COR-L47 (cell line): ENCODE results near the gene NTF4.
A peak's percentile ranks its signal among the peaks of the same experiment; 100 is the strongest.
"Not testable (repeated sequence)": the region's sequence is repeated elsewhere in the genome, so short reads cannot be mapped to it uniquely, and the experiment has no call there.

ENCODE experiments used
- DNase-seq: peaks from one replicate; lab custom pipeline; 2025; lab: John Stamatoyannopoulos, UW

Gene NTF4

DNA sequence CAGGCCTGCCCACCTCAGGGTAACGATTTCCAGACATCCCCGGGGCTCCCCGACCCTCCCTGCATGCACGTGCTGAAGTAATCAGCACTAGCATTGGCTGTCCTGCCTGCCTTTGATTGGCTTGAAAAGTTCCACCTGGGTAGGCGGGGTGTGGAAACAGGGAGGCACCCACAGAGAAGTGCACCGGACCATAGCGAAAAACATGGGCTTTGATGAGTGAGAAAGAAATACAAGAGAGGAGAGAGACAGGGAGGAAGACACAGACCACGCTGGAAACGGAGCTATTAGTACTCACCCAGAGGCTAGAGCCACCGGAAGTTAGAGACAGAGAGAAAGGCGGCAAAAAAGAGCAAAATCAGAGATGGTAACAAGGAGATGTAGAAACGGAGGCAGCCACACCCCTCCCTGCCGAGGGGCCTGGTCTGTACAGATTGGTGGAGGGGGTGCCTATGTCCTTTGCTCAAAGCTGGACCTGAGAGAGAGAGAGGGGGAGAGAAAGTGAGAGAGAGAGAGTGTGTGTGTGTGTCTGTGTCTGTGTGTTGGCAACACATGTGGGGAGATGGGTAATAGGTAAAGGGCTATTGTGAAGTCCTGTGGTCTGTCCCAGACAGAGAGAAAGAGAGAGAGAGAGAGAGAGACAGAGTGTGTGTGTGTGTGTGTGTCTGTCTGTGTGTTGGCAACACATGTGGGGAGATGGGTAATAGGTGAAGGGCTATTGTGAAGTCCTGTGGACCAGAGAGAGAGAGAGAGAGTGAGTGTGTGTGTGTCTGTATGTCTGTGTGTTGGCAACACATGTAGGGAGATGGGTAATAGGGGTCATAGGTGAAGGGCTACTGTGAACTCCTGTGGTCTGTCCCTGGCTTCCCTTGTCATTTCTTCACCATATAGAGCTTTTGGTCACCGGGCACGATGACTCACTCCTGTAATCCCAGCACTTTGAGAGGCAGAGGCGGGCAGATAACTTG, 43.4 kb downstream of the NTF4 start:
- DNase-seq, result no peak

DNA sequence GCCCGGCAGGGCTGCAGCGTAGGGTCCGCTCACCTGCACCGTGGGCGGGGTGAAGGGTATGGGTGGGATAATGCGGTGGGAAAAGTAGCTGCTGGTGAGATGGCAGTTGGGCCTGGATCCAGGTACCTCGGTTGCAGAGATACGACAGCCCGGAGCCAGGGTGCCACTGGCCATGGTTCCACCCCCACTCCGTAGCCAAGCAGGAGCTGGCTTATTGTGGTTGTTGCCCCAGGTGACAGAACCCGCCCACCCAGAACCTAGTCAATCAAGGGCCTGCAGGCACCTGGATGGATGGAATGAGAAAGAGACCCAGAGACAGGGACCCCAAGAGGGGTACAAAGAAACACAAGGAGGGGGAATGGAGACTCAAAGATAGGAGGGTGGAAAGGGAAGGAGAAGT, 44.3 kb downstream of the NTF4 start:
- DNase-seq, result no peak

- no peak for DNase-seq
Observed at GRCh38 chr19:49019242-49019932, 45.2 kb downstream of the NTF4 start.

DNA sequence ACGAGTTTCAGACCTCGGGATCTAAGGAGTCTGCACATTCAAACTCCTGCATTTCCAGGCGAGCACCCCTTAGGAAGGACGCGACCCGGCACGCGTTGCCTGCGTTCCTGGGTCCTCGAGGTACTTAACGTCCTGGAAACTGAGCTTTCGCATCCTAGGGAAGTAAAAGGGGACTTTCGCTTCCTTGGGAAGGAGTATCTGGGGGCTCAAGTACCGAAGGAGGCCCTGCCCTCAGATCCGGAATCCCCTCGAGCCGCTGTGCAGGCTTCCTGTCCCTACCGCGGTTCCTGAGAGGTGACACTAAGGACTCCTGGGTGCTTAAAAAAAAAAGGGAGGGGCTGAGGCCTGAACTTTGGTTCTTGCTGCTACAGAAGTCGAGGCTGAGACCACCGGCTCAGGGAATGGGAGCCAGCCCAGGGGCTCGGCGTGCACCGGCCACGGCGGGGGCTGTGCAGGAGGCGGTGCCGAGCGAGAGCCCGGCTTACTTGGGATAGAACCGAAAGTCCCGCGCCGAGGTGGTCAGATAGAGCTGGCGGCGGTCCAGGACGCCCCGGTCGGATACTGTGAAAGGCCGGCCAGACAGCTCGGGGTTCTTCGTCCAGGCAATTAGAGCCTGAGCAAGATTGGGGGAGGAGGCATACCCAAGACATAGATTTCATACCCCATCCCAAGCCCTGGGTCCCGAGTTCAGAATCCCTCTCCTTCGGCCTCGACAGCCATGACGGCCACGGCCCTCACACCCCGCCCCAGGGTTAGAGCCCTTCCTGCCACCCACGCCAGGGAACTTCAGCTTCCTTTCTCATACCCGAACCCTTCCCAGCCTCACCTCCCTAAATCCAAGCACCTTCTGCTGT, 46.0 kb downstream of the NTF4 start:
- DNase-seq, result not testable (repeated sequence)

DNA sequence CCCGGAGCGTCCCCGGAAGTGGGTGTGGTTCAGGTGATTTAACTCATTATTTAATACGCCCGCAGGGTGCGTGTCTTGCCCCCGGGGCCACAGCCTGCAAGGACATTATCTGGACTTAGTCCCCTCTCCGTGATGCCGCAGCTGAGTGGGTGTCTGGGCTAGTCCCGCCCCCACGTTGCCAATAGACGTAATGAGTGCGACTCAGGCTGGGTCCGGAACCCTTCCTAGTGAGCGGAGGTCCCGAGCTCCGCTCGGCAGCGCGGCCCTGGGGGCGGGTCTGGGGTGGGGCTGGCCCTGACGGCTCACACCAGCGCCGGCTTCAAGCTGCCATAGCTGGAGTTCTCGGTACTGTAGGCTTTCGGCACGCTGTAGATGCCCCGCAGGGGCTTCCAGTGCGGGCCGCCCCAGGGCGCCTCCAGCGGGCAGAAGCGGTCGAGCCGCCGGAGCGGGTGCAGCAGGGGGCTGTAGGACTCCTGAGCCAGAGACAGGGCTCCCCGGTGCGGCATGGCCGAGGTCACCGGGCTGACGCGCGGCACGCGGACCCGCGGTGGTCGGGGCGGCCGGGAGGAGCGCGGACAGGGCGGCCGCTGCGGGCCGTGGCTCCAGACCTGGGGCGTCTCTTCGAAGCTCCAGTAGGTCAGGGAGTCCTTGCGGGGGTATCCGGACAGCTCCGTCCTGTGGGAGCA, 46.8 kb downstream of the NTF4 start:
- DNase-seq, result peak; percentile 35

GRCh38 chr19:49017041-49017665, 47.5 kb downstream of the NTF4 start, which contains the start of gene LHB:
Gene LHB, minus strand, starts transcription at chr19:49017091. Its CDS starts 10 bp downstream, at chr19:49017081.
- DNase-seq, result no peak

DNA sequence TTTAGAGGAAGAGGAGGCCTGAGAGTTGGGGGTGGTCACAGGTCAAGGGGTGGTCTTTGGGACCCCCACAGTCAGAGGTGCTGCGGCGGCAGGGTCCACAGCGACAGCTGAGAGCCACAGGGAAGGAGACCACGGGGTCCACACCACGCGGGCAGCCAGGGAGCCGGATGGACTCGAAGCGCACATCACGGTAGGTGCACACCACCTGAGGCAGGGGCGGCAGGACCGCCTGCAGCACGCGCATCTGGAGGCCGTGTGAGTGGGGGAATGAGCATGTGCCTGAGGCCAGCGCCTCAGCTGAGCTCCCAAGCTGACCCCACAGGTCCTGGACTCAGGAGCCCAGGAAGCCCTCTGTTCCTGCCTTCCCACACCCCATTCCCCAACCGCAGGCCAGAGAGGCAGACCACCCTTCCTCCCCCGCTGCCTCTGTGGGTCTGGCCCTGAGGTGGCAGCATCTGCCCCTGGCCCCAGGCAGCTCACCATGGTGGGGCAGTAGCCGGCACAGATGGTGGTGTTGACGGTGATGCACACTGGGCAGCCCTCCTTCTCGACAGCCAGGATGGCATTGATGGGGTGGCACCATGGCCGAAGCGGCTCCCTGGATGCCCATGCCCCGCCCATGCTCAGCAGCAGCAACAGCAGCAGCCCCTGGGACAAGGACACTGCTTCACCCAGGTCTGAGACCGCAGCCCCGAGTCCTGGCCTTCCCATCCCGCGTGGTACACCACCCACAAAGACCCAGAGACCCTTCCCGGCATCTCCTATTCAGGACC, 48.4 kb downstream of the NTF4 start:
- no peak for DNase-seq

DNA sequence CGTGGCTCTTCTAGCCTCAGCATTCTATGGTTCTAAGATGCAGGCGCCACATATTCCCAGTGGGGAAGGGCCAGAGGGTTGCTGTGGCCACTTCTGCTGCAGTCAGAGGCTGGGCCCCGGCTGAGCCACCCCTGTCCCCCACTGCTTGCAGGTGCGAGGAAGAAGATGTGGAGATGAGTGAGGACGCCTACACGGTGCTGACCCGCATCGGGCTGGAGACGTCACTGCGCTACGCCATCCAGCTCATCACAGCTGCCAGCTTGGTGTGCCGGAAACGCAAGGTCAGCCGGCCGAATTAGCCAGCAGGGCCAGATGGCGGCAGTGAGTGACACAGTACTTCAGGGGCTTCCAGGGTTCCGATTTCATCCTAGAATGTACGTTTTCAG, 49.8 kb downstream of the NTF4 start:
- no peak for DNase-seq

GRCh38 chr19:49014123-49014869, 50.3 kb downstream of the NTF4 start:
- DNase-seq, result no peak

DNA sequence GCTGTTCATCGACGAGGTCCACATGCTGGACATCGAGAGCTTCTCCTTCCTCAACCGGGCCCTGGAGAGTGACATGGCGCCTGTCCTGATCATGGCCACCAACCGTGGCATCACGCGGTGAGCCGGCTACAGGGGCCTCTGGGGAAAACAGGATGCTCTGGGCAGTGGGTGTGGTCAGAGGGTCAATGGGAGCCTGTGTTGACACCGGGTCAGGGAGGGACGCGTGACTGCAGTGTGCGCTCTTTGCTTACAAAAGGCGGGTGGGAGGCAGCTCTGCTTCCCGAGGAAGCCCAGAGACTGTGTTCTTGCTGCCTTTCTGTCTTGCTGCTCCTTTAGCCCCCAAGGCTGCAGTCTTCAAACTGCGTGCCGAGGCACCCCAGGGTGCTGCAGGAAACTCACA, 53.4 kb downstream of the NTF4 start:
- no peak for DNase-seq
